Activated CD4-positive, alpha-beta T cell treated with anti-CD3 and anti-CD28 coated beads, Interleukin-2, Interleukin-4, amounts not matched to agents 100 ng/mL and 50 ng/mL, durations not matched to agents 16 hours and 8 hours (primary cell): ENCODE measurements around the gene NRIP1.

ENCODE experiments used
- DNase-seq: peaks from one replicate; pipeline ENCODE4 v3.0.0-alpha.2; 2020; ENCODE audit warnings: low spot score

The NRIP1 gene

DNA sequence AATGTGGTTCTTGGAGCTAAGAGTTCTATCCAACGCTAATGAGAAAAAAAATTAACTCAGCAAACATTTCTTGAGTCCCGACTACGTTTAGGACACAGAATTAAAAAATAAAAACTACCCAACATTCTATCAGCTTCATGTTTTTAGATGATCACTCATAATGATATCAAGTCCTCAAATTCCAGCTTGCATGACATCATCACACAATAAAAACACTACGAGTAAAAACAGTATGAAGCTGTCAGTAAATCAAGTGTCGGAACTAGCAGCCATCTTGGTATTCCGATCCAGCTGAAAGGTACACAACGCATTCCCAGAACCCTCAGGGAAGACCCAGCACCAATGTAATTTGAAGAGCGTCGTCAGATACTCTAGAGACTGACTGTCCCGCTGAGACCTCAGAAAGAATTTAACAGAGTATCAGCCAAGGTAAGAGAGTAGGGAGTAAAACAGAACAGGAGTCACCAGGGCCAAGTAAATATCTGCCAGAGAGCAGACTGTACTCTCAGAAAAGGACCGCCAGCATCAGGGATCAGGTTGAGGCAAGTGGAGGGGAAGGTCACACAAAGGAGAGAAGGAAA, 57.0 kb downstream of the NRIP1 start:
- DNase-seq = no peak

DNA sequence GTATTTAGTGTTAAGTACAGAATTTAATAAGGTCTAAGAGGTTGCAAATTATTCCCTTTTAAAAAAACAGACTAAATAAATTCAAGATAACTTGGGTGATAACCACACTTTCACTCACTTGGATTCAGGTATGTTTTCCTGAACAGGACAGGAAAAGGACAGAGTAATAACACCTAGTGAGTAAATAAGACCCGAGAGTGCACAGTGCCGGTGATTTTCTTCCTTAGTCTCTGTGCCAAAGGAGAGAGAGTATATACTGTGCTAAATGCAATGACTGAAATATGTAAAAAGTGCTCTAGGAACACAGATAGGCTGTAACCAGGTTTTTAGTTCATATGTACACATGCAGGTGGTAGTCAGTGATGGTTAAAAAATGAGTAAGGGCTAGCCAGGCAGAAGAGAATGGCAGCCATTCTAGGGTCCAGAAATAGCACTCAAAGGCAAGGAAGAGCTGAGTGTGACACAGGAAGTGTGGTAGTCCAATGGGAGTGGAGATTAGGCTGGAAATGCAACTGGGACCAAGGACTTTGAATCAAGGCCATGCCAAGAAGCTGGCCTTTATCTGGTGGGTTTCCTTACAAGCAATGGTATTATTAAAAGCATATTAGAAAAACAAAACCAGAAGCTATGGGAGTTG, 58.1 kb downstream of the NRIP1 start:
- DNase-seq = no peak

DNA sequence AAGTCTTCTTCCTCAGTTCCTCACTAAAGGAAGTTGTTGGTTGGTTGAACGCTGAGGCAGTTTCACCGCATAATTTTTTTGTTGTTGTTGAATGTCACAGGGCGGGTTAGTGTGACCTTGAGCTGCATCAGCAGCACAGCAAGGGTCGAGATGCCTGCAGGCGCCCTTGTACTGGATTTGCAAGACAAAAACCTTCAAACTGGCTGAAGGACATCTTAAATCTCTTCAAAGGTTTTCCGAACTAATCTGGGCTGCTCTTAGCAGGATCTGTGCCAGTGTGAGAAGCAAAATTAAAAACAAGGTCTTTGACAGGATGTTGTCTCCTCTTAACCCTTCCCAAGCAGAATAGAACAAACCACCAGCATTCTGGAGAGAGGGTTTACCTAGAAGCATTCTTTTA, 59.4 kb downstream of the NRIP1 start:
- no peak for DNase-seq

DNA sequence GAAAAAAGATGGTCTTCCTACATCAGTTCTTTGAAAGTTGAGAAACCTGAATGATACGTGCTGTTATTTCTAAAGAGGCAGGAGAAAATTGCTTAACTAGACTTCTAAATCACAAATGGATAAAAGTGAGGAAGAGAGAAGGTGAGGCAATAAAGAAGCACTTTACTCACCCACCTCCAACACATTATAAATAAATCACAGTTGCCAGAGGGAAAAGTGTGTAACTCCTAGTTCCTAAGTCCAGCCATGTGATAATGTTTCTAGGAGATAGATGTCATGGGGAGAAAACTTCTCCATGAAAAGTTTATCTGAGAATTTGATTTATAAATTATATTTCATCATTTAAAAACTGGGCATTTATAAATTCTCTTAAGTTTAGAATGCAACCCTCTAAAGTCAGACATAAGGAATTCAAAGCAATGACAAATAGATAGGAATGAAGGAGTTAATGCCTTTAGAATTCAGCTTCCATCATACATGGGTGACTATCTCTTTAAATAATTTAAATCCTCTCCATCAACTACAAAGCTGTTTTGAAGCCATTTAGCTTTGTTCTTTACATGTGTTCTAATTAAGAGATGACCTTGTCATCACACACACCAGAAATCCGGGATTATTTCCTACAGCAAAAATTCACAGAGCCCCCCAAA, 60.0 kb downstream of the NRIP1 start:
- DNase-seq = no peak

DNA sequence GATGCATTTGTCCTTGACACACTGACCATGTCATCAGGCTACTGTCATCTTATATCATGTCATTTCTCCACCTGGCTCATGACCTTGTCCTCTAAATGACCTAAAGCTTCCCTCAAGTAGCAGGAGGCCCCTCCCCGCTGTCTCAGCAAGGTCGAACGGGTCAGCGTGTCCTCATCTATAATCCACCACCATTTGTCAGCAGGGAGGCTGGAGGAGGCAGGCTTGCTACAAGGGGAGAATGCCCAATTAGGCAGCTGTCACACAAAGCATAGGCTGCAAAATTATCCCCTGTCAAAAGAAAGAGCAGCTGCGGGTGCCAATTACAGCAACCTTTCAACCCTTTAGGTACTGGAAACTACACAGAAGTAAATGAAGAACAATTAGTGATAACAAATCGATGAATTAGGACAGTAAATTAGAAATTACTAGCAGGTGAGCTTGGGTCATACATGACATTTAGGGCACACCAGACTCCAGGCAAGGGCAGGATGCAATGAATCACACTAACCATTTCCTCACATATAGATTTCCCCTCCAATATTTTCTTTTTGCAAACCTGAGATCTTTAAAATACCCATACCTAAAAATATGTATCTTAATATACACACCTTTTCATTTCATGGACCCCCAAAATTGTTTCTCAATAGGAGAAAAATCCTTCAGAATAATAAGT, 61.2 kb downstream of the NRIP1 start:
- DNase-seq = no peak

DNA sequence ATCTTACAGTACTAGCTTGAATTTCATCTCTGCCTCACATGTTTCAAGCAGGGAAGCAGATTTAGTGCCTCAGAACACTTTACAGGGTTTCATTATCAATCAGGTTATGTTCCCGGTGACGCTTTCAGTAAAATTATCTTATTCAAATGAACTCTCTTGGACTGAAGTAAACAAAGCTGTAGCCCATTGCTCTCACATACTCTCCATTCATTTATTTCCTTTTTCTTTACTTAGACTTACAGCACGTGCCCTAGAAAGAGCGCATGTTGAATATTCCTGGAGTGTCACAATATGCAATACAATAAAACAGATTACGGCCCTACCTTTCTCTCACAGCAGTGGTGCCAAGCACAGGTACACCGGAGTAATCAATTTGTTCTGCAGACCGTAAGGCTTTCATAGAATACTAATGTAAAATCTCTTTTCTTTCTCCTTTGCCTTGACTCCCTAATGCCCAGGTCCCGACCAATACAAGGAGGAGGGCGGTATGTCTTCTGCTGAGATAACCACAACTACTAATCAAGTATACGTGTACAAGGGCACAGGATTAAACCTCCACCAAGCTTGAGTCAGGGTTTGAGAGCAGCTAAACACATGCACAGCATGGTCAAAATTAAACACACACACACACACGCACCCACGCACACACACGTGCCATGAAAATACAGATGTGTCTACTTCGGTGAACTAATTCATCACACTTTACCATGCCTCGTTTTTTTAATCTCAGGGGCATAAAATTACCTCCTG, 62.8 kb downstream of the NRIP1 start:
- DNase-seq = peak; percentile 28

DNA sequence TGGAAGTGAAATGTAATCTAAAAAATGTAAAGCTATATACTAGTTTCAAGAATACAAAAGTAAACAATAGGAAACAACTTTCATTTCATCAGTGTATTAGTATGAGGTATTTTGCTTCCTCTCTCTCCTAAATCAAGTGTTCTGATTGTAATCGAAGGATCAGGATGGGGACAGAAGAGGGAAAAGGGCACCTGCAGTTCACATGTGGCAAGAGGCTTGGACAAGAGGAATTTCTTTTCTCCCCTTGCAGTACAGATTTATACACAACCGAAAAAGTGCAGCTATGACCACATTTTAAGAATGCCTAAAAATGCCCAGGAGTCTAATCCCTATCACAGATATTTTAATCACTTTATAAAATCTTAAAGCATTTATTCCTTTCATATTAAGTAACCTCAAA, 63.7 kb downstream of the NRIP1 start:
- no peak for DNase-seq

DNA sequence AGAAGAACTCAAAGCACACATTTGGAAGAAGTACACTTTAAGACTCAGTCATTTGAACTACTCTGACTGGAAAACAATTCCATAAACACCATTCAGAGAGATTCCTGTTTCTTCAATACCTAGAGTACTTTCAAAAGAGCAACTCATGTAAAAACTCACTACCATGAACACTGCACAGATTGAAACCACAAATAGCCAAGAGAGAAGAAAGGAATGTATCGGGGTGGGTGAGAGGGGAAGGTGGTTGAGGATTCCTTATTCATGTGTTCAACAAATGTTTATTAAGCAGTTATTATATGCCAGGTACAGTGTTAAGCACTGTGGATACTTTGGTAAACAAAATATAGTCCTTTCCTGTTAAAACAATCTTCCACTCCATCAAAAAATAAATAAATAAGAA, 64.7 kb downstream of the NRIP1 start:
- no peak for DNase-seq

DNA sequence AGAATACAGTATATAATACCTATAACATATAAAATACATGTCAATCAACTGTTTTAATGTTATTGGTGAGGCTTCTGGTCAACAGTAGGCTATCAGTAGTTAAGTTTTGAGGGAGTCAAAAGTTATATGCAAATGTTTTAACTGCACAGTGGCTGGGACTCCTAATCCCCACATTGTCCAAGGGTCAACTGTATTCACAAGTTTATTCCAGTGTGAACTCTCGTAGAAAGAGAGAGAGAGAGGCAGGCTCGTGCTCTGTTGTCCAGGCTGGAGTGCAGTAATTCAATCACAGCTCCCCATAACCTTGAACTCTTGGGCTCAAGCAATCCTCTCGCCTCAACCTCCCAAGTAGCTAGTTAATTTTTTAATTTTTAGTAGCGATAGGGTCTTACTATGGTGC, 66.0 kb downstream of the NRIP1 start:
- DNase-seq = no peak

DNA sequence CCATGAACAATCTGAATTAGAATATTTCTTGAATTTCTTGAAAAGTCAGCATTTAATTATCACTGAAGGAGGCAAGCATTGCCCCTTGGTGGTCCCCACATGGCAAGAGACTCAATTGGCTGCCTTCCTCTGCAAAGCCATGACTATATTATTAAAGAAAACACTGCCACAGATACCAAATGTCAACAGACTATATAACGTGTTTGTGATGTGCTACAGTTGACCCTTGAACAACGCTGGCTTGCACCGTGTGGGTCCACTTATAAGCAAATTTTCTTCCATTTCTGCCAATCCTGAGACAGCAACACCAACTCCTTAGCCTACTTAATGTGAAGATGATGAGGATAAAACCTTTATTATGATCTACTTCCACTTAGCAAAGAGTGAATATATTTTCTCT, 66.5 kb downstream of the NRIP1 start:
- DNase-seq = no peak

DNA sequence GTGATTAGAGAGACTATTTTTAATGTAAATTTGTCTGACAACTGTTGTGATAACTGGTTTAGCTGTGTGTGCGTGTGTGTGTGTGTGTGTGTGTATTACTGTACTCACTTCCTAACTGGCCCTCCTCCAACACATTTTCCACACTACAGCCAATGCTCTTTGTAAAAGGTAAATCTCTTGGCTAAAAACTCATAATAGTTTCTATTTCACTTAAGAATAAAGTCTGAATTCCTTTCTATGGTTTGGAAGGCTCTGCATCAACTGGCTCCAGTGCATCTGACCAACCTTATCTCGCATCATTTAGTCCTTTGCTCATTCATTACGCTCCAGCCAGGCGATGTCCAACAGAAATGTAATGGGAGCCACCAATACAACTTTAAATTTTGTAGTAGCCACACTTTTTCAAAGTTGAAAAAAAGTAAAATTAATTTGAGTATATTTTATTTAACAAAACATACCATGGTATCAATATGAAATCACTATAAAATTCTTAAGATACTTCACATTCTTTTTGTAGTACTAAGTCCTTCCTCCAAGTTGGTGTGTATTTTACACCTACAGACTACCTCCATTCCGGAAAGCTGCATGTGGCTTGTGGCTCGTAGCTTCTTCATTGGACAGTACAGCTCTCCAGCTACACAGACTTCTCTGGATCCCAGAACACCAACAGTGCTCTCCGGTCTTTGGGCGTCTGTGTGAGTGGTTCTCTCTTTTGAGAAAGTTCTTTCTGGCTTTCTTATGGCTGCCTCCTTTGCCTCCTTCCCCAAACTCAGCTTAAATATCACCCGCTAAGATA, 68.9 kb downstream of the NRIP1 start:
- no peak for DNase-seq

DNA sequence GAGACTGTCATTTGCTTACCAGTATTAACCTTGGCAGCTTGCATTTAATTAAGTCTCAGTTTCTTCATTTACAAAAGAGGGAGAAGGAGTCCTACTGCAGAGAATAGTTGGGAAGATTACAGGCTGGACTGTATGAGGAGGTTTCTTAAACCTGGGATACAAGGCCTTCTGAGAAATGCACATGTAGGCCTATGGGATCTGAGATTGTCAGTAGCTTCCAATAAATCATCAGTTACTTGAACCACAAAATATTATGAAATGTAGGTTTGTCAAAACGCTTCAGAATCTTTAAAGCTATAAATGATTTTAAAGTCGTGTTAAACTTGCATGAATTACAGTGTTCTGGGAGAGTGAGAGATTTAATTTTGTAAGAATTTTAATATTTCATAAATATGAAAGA, 69.6 kb downstream of the NRIP1 start:
- no peak for DNase-seq

DNA sequence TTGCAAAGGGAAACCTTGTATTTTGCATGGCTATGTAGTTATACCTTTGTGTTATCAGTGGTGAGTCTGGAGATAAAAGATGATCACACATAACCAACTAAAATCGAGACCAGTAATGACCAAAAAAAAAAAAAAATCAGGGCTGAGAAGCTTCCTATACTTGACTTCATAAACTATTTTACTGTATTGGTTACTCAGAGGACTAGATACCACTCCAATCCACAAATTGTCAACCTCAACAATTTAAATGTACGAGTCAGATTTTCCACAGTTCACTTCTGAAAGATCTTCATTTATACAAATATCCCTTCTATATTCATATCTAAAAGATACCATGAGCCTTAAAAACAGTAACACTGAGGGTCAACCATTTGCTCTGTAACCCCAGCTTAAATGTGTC, 71.7 kb downstream of the NRIP1 start:
- no peak for DNase-seq

DNA sequence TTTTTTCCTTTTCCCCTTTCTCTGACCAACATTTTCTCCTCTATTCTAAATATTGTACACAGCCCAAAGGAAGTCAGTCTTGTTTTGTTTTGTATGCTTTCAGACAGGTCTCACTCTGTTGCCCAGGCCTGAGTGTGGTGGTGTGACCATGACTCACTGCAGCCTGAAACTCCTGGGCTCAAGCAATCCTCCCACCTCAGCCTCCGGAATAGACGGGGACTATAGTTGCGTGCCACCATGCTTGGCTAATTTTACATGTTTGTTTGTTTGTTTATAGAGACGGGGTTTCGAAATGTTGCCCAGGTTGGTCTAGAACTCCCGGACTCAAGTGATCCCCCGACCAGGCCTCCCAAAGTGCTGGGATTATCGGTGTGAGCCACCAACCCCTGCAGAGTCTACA, 72.8 kb downstream of the NRIP1 start:
- DNase-seq = no peak

DNA sequence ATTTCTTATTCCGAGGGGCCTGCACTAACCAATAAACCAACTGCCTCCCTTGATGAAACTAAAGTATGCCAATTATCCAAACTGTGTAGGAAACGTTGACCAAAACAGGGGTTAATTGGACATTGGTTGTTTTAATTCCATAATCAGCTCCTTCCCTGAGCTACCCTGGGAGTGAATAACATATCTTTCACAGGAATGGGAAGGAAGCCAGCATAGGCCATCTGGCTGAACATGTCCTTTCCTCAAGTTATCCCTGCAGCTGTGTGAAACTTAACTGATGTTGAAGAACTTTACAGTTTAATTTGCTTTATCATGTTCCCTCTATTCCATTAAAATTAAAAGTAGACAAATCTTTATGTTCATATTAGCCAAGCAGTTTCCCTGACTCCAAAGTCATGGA, 75.4 kb downstream of the NRIP1 start:
- DNase-seq = no peak

DNA sequence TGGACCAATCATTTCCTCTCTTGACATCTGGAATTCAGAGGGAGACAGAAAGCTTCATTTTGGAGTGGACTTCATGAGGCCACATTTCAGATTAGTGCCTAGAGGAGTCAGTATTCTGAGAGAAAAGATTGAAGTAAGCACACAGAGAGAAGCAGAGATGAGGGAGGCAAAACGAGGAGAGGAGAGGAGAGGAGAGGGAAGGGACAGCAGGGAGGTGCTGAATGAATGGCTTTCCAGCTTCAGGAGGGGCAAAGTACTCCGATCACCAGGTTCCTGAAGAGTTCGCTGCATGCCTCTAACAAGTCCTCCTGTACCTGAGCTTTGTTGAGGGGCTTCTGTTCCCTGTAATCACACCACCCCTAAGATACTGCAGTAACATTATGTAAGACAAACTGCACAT, 76.0 kb downstream of the NRIP1 start:
- no peak for DNase-seq

DNA sequence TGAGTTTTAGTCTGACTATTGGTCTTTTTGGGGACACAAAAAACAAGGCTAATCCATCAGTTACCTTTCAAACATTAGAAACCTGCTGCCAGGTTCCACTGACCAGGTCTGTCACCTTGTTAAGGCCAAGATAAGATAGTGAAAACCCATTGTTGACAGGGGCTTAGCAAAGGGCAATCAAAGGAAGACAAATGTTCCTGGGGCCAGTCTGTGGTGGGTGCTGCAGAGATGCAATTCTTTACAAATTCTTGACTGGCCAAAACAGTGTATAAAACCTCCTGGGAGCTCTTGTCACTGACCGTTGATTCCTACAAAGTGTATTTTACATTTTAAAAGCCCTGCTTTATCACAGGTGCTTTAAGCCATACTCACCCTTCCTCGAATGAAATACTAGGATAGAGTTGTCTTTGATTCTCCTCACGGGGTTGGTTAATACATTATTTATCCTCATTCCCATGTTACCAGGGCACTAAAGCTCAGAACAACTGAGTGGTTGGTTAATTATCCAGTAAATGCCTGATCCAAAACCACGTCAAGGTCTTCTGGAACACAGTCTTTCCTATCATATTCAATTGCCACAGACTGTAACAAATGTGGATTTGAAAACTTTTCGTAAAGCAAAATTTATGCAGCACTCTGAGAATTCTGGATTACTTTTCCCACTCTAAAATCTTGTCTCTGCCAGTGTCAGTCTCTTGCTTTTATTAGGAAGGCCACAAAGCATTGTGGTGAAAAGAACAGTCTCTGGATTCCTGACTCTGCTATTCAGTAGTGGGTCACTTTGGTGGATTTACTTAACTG, 77.2 kb downstream of the NRIP1 start:
- DNase-seq = no peak

DNA sequence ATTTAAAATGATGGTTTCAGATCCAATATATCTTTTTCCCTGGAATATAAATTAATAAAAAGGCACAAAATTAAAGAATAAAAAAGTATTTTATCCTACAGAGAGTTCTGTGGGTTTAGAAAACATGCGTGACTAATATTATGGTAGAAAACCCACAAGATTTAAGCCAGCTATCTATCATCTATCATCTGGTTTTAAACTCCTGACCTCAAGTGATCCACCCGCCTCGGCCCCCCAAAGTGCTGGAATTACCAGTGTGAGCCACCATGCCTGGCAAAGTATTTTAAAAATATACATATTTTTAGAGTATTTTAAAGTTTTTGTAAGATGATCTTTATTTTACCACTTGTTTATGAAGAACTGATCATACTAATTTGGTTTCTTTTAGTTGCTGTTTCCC, 79.5 kb downstream of the NRIP1 start:
- no peak for DNase-seq

DNA sequence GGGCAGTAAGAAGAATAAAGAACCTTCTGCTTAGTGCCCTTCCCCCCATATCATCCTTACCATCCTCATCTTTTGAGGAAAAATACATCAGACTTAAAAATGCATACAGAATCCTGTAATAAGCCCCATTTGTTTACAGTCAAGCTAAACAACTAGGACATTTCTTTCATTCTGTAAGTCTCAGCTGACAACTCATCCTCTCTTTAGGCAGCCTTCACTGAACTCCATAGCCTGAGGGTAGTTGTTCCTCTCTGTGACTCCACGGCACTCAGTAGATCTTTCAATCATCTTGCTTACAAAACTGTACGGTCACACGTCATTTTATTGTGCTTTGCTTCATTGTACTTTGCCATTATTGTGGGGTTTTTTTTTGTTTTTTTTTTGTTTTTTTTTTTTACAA, 82.5 kb downstream of the NRIP1 start:
- DNase-seq = no peak

DNA sequence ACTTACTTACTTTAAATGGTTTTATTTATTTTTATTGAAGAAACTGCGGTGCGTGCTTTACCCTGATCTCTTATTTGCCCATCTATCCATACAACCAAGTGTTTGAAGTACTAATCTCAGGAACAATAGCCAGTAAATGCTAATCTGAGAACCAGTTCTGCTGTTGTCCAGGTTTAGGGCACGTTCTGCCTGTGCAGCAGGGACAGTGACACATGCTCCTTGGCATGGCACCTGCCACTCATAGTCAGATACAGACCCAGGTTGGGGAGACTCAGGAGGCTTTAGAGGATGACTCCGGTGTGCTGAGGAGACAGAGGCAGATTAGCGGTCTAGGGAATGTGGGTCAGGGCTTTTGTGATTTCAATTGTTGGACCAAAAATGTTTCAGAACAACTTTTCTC, 83.6 kb downstream of the NRIP1 start:
- no peak for DNase-seq

DNA sequence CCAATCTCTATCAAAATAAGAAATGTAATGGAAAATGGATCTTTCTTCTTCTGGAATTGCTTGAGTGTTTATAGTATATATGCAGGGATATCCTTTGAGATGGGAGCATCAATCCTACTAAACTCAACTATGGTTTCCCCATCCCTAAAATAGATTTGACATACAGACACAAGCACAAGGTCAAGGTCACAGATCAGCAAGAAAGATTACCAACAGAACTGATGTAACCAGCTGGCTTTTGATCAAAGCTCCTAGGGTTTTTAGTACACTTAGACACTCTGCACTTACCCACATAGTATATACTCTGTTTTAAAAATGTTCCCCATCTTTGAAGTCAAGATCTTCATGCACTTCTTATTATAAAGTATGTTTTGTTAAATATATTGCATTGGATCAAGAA, 85.5 kb downstream of the NRIP1 start:
- no peak for DNase-seq
